ENCODE data around the gene ABHD17A.

Gene ABHD17A

GRCh38 chr19:1864480-1865171, 20.7 kb downstream of the ABHD17A start:
- no peaks in the 10 kb centered on the region for H3K9me3 Mint-ChIP-seq
- H3K36me3 Mint-ChIP-seq, result no peaks in the 10 kb centered on the region
- H3K27ac Mint-ChIP-seq, result peak overlapping the region; percentile 89
- no peaks in the 10 kb centered on the region for H3K27me3 Mint-ChIP-seq
- H3K4me3 Mint-ChIP-seq, result peak overlapping the region; percentile 78
- H3K4me1 Mint-ChIP-seq, result peaks cover 16% of the 10 kb centered on the region

- no peaks in the 10 kb centered on the region for H3K27me3 Mint-ChIP-seq
- peak overlapping the region; percentile 78 for H3K4me3 Mint-ChIP-seq
- H3K4me1 Mint-ChIP-seq, result peaks cover 19% of the 10 kb centered on the region
- no peaks in the 10 kb centered on the region for H3K36me3 Mint-ChIP-seq
- peak overlapping the region; percentile 89 for H3K27ac Mint-ChIP-seq
- H3K9me3 Mint-ChIP-seq, result no peaks in the 10 kb centered on the region
Observed at GRCh38 chr19:1863638-1864479, 21.4 kb downstream of the ABHD17A start.

GRCh38 chr19:1863328-1863637, 22.0 kb downstream of the ABHD17A start, which contains the start of gene KLF16:
Gene KLF16, minus strand, starts transcription at chr19:1863579. Its CDS starts 82 bp downstream, at chr19:1863497.
- peak within 1 kb of the TSS; percentile 97 for H3K27ac Mint-ChIP-seq
- no peaks in the 10 kb centered on the region for H3K36me3 Mint-ChIP-seq
- peak within 1 kb of the TSS; percentile 97 for H3K4me3 Mint-ChIP-seq
- H3K9me3 Mint-ChIP-seq, result no peaks in the 10 kb centered on the region
- H3K4me1 Mint-ChIP-seq, result peaks cover 21% of the 10 kb centered on the region
- no peaks in the 10 kb centered on the region for H3K27me3 Mint-ChIP-seq

GRCh38 chr19:1862424-1863327, 22.6 kb downstream of the ABHD17A start:
- no peaks in the 10 kb centered on the region for H3K36me3 Mint-ChIP-seq
- peak overlapping the region; percentile 97 for H3K4me3 Mint-ChIP-seq
- H3K27ac Mint-ChIP-seq, result peak overlapping the region; percentile 97
- peaks cover 26% of the 10 kb centered on the region for H3K4me1 Mint-ChIP-seq
- no peaks in the 10 kb centered on the region for H3K27me3 Mint-ChIP-seq
- no peaks in the 10 kb centered on the region for H3K9me3 Mint-ChIP-seq

GRCh38 chr19:1862068-1862423, 23.2 kb downstream of the ABHD17A start:
- Mint-ChIP-seq H3K4me3 (peak overlapping the region; percentile 97), H3K9me3 (no peaks in the 10 kb centered on the region), H3K36me3 (no peaks in the 10 kb centered on the region), H3K4me1 (peaks cover 27% of the 10 kb centered on the region), H3K27me3 (no peaks in the 10 kb centered on the region), H3K27ac (peak overlapping the region; percentile 97)

- H3K27me3 Mint-ChIP-seq, result no peaks in the 10 kb centered on the region
- no peaks in the 10 kb centered on the region for H3K36me3 Mint-ChIP-seq
- H3K4me3 Mint-ChIP-seq, result peak overlapping the region; percentile 97
- peaks cover 27% of the 10 kb centered on the region for H3K4me1 Mint-ChIP-seq
- H3K27ac Mint-ChIP-seq, result peak overlapping the region; percentile 86
- no peaks in the 10 kb centered on the region for H3K9me3 Mint-ChIP-seq
Observed at GRCh38 chr19:1861599-1862031, 23.7 kb downstream of the ABHD17A start.

GRCh38 chr19:1860821-1861598, 24.3 kb downstream of the ABHD17A start:
- Mint-ChIP-seq H3K27ac (peak overlapping the region; percentile 86), H3K36me3 (no peaks in the 10 kb centered on the region), H3K27me3 (no peaks in the 10 kb centered on the region), H3K9me3 (no peaks in the 10 kb centered on the region), H3K4me1 (peaks cover 32% of the 10 kb centered on the region), H3K4me3 (peak overlapping the region; percentile 97)

- no peaks in the 10 kb centered on the region for H3K36me3 Mint-ChIP-seq
- no peak overlapping the region for H3K27ac Mint-ChIP-seq
- no peaks in the 10 kb centered on the region for H3K27me3 Mint-ChIP-seq
- H3K4me1 Mint-ChIP-seq, result peaks cover 39% of the 10 kb centered on the region
- no peaks in the 10 kb centered on the region for H3K9me3 Mint-ChIP-seq
- H3K4me3 Mint-ChIP-seq, result no peak overlapping the region
Observed at GRCh38 chr19:1860042-1860775, 25.1 kb downstream of the ABHD17A start.

GRCh38 chr19:1859331-1859781, 25.9 kb downstream of the ABHD17A start:
- H3K4me3 Mint-ChIP-seq, result peak overlapping the region; percentile 68
- no peaks in the 10 kb centered on the region for H3K27me3 Mint-ChIP-seq
- H3K27ac Mint-ChIP-seq, result peak overlapping the region; percentile 18
- H3K9me3 Mint-ChIP-seq, result no peaks in the 10 kb centered on the region
- H3K4me1 Mint-ChIP-seq, result peaks cover 46% of the 10 kb centered on the region
- H3K36me3 Mint-ChIP-seq, result no peaks in the 10 kb centered on the region

GRCh38 chr19:1858412-1859081, 26.7 kb downstream of the ABHD17A start:
- Mint-ChIP-seq H3K9me3 (no peaks in the 10 kb centered on the region), H3K27ac (no peak overlapping the region), H3K4me3 (peak overlapping the region; percentile 55), H3K36me3 (no peaks in the 10 kb centered on the region), H3K27me3 (no peaks in the 10 kb centered on the region), H3K4me1 (peaks cover 49% of the 10 kb centered on the region)

- no peaks in the 10 kb centered on the region for H3K9me3 Mint-ChIP-seq
- no peaks in the 10 kb centered on the region for H3K27me3 Mint-ChIP-seq
- H3K4me3 Mint-ChIP-seq, result peak overlapping the region; percentile 55
- H3K36me3 Mint-ChIP-seq, result no peaks in the 10 kb centered on the region
- H3K4me1 Mint-ChIP-seq, result peaks cover 55% of the 10 kb centered on the region
- no peak overlapping the region for H3K27ac Mint-ChIP-seq
Observed at GRCh38 chr19:1857648-1858326, 27.5 kb downstream of the ABHD17A start.

- Mint-ChIP-seq H3K4me1 (peaks cover 59% of the 10 kb centered on the region), H3K9me3 (no peaks in the 10 kb centered on the region), H3K36me3 (no peaks in the 10 kb centered on the region), H3K4me3 (peak overlapping the region; percentile 78), H3K27ac (no peak overlapping the region), H3K27me3 (no peaks in the 10 kb centered on the region)
Observed at GRCh38 chr19:1856698-1857603, 28.3 kb downstream of the ABHD17A start.

- Mint-ChIP-seq H3K9me3 (no peaks in the 10 kb centered on the region), H3K27me3 (no peaks in the 10 kb centered on the region), H3K36me3 (no peaks in the 10 kb centered on the region), H3K4me3 (peak overlapping the region; percentile 78), H3K4me1 (peaks cover 56% of the 10 kb centered on the region), H3K27ac (no peak overlapping the region)
Observed at GRCh38 chr19:1856345-1856697, 29.0 kb downstream of the ABHD17A start.

Measured in activated naive CD4-positive, alpha-beta T cell treated with anti-CD3 and anti-CD28 coated beads, Interleukin-2, amount 50 U/mL, for 24 hours (primary cell).